Hematopoietic multipotent progenitor cell treated with erythropoietin and hydrocortisone succinate and interleukin-3 and kit ligand, for 6 days (in vitro differentiated cells): ENCODE data around the gene AXDND1.
A peak's percentile ranks its signal among the peaks of the same experiment; 100 is the strongest.
"Not testable (repeated sequence)": the region's sequence is repeated elsewhere in the genome, so short reads cannot be mapped to it uniquely, and the experiment has no call there.

ENCODE experiments used
- DNase-seq: peaks from one replicate; pipeline ENCODE4 v3.0.0-alpha.2; 2015

The AXDND1 gene

GRCh38 chr1:179365342-179366092 lies at the start of gene AXDND1:
TSS of gene AXDND1 (plus strand) at chr1:179365971. CDS start at chr1:179366510, 539 bp downstream.
- peak; percentile 96 for DNase-seq

- no peak for DNase-seq
Measured at GRCh38 chr1:179318491-179318890, 47.3 kb upstream of the AXDND1 start.

GRCh38 chr1:179321533-179322216 lies 44.1 kb upstream of the AXDND1 start:
- no peak for DNase-seq

GRCh38 chr1:179322557-179322956 lies 43.2 kb upstream of the AXDND1 start:
- DNase-seq, result no peak

GRCh38 chr1:179323436-179323835 lies 42.3 kb upstream of the AXDND1 start:
- DNase-seq, result no peak

GRCh38 chr1:179325836-179326235 lies 39.9 kb upstream of the AXDND1 start:
- DNase-seq, result no peak

GRCh38 chr1:179326746-179327145 lies 39.0 kb upstream of the AXDND1 start:
- DNase-seq, result no peak

GRCh38 chr1:179327196-179327595 lies 38.6 kb upstream of the AXDND1 start:
- no peak for DNase-seq

- peak; percentile 74 for DNase-seq
Measured at GRCh38 chr1:179327679-179328078, 38.1 kb upstream of the AXDND1 start.

GRCh38 chr1:179329862-179330261 lies 35.9 kb upstream of the AXDND1 start:
- DNase-seq, result no peak

GRCh38 chr1:179334440-179334839 lies 31.3 kb upstream of the AXDND1 start:
- no peak for DNase-seq

GRCh38 chr1:179337288-179337687 lies 28.5 kb upstream of the AXDND1 start:
- no peak for DNase-seq

GRCh38 chr1:179337942-179338560 lies 27.7 kb upstream of the AXDND1 start:
- no peak for DNase-seq

GRCh38 chr1:179340918-179341317 lies 24.9 kb upstream of the AXDND1 start:
- DNase-seq, result no peak

- no peak for DNase-seq
Measured at GRCh38 chr1:179341943-179342547, 23.7 kb upstream of the AXDND1 start.

GRCh38 chr1:179342740-179343404 lies 22.9 kb upstream of the AXDND1 start:
- no peak for DNase-seq

- DNase-seq, result no peak
Measured at GRCh38 chr1:179351281-179351680, 14.5 kb upstream of the AXDND1 start.

GRCh38 chr1:179352236-179352635 lies 13.5 kb upstream of the AXDND1 start:
- no peak for DNase-seq

GRCh38 chr1:179353546-179353945 lies 12.2 kb upstream of the AXDND1 start:
- no peak for DNase-seq

- DNase-seq, result not testable (repeated sequence)
Measured at GRCh38 chr1:179361631-179362030, 4.1 kb upstream of the AXDND1 start.

GRCh38 chr1:179366093-179366800 lies 476 bp downstream of the AXDND1 start:
- peak; percentile 36 for DNase-seq

GRCh38 chr1:179369751-179370341 lies 4.1 kb downstream of the AXDND1 start:
- peak; percentile 89 for DNase-seq
